GM18867 (cell line): ENCODE data around the gene P2RX3.

Source experiments
- ATAC-seq: cut with Tn5 transposase; IDR thresholded peaks from one replicate; pipeline ENCODE4 v1.9.1; 2021; ENCODE audit warnings: mild to moderate bottlenecking, moderate library complexity; ENCODE audit not compliant: unreplicated experiment

P2RX3 gene

GRCh38 chr11:57414612-57415212 lies 76.6 kb downstream of the P2RX3 start:
- ATAC-seq = no peak

GRCh38 chr11:57416436-57416835 lies 78.3 kb downstream of the P2RX3 start:
- no peak for ATAC-seq

GRCh38 chr11:57417056-57417455 lies 78.9 kb downstream of the P2RX3 start:
- no peak for ATAC-seq

GRCh38 chr11:57418131-57418530 lies 80.0 kb downstream of the P2RX3 start:
- no peak for ATAC-seq

GRCh38 chr11:57419146-57419545 lies 81.0 kb downstream of the P2RX3 start:
- ATAC-seq = no peak

GRCh38 chr11:57421066-57421465 lies 82.9 kb downstream of the P2RX3 start:
- no peak for ATAC-seq

GRCh38 chr11:57421805-57422204 lies 83.7 kb downstream of the P2RX3 start:
- no peak for ATAC-seq
